ENCODE results near the gene TMEM236.

Gene TMEM236

GRCh38 chr10:17788646-17789045, 36.6 kb downstream of the TMEM236 start:
- DNase-seq: no peak

- DNase-seq: no peak
Observed at GRCh38 chr10:17789396-17789795, 37.4 kb downstream of the TMEM236 start.

GRCh38 chr10:17790651-17791050, 38.6 kb downstream of the TMEM236 start:
- DNase-seq: no peak

GRCh38 chr10:17792991-17793390, 41.0 kb downstream of the TMEM236 start:
- DNase-seq: no peak

GRCh38 chr10:17793823-17794644, 42.0 kb downstream of the TMEM236 start:
- no peak for DNase-seq

- no peak for DNase-seq
Observed at GRCh38 chr10:17795083-17795482, 43.1 kb downstream of the TMEM236 start.

GRCh38 chr10:17795813-17796594, 44.0 kb downstream of the TMEM236 start:
- DNase-seq: no peak

- no peak for DNase-seq
Observed at GRCh38 chr10:17801507-17801906, 49.5 kb downstream of the TMEM236 start.

- DNase-seq: no peak
Observed at GRCh38 chr10:17802350-17802749, 50.3 kb downstream of the TMEM236 start.

GRCh38 chr10:17802976-17803375, 51.0 kb downstream of the TMEM236 start:
- DNase-seq: no peak

GRCh38 chr10:17805330-17805729, 53.3 kb downstream of the TMEM236 start:
- DNase-seq: no peak

GRCh38 chr10:17805921-17806577, 54.0 kb downstream of the TMEM236 start:
- DNase-seq: no peak

GRCh38 chr10:17808971-17809841, 57.2 kb downstream of the TMEM236 start, which contains the start of gene MRC1:
TSS of gene MRC1 (plus strand) at chr10:17809348. CDS start at chr10:17809466, 118 bp downstream.
- no peak for DNase-seq

GRCh38 chr10:17811146-17811865, 59.3 kb downstream of the TMEM236 start:
- DNase-seq: no peak

GRCh38 chr10:17814973-17815372, 63.0 kb downstream of the TMEM236 start:
- no peak for DNase-seq

- no peak for DNase-seq
Observed at GRCh38 chr10:17816199-17816598, 64.2 kb downstream of the TMEM236 start.

- no peak for DNase-seq
Observed at GRCh38 chr10:17817316-17817715, 65.3 kb downstream of the TMEM236 start.

- DNase-seq: no peak
Observed at GRCh38 chr10:17817790-17818189, 65.8 kb downstream of the TMEM236 start.

GRCh38 chr10:17819836-17820235, 67.8 kb downstream of the TMEM236 start:
- no peak for DNase-seq

GRCh38 chr10:17820943-17821342, 68.9 kb downstream of the TMEM236 start:
- no peak for DNase-seq

GRCh38 chr10:17821893-17822292, 69.9 kb downstream of the TMEM236 start:
- DNase-seq: no peak

GRCh38 chr10:17831341-17831740, 79.3 kb downstream of the TMEM236 start:
- no peak for DNase-seq
